ENCODE results near the gene SLC38A5. TPM values are rescaled to one million over a fixed set of nuclear protein-coding genes. Genes with fewer than 3 reads are reported as not detected.

The SLC38A5 gene
- total and polyA plus RNA-seq, 9 of the 15 experiments (the other 6 are each of a cell fraction or from before 2014, with no cell fraction given), result 9.3 to 228 (median 142) TPM

DNA sequence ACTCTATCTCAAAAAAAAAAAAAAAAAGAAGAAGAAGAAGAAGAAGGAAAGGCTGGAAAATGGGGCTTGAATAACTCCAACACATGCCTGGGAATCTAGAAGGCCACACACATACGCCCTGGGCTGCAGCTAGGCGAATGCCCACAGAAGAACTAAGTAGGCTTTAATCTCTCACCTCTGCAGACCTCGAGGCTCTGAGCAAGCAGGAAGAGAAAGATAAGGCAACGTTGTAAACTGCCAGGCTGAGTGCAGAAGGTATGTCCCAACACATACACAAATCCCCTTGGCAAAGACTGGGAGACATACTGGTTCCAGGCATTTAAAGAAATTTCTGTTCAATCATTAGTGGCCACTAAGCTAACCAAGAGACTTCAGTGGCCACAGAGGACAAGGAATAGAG lies 18.4 kb downstream of the SLC38A5 start:
- FAIRE-seq, result peak; percentile 74

DNA sequence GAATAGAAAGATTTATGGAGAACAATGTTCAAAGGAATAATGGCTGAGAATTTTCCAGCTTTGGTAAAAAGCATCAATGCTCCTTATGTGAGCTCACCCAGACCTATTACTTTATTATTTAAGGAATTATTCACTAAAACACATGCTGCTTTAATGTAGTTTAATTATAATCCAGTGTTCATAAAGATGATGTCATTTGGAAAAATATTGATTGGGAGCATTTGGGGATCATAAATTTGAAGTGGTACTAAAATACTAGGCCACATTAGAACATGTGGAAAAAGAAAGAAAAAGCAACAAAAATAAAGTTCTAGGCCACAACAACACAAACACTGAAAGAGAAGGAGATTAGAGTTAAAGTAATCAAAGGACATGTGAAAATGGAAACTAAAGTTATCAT lies 20.0 kb downstream of the SLC38A5 start:
- H3K4me3 ChIP-seq, result no peak overlapping the region
- H3K4me1 ChIP-seq (replicated peaks in 1 of 2; ENCODE audit: control insufficient read depth in 2 of 2, insufficient read depth in 2 of 2, low read length in 2 of 2), result no peaks in the 10 kb centered on the region; a peak in 2 of 5 replicates
- H4K20me1 ChIP-seq (replicated peaks; ENCODE audit: control insufficient read depth, insufficient read depth, low read length), result no peaks in the 10 kb centered on the region
- intact Hi-C loops (cut with micrococcal nuclease) (no loop called here), in situ Hi-C loops (cut with MboI) (no loop called here)
- CTCF ChIA-PET (ENCODE audit: low intra/inter-chr PET ratio), result no interaction called here
- FAIRE-seq (no peak), DNase-seq (ENCODE audit: extremely low read depth in 1 of 4, low spot score in 3 of 4) (no peak), ATAC-seq (no peak)
- H3K27ac ChIP-seq (ENCODE audit: extremely low read depth, low read depth, low read length), result no peak overlapping the region
- no peaks in the 10 kb centered on the region for H3K79me2 ChIP-seq (ENCODE audit: control insufficient read depth, insufficient read depth, low read length)
- H2AFZ ChIP-seq (ENCODE audit: low read depth, low read length), result no peak overlapping the region
- POLR2A ChIA-PET, result no interaction called here
- H3K36me3 ChIP-seq (ENCODE audit: control insufficient read depth, insufficient read depth, low read length), result no peaks in the 10 kb centered on the region
- BruUV-seq (replicated peaks), result no TSS peak
- no peak overlapping the region for H3K9ac ChIP-seq (ENCODE audit: insufficient read depth in 1 of 2, low read depth in 2 of 2, low read length in 2 of 2)
- no peaks in the 10 kb centered on the region for H3K27me3 ChIP-seq (ENCODE audit: control insufficient read depth in 2 of 2, insufficient read depth in 2 of 2, low read length in 2 of 2)
- H3K9me1 ChIP-seq (ENCODE audit: control insufficient read depth, insufficient read depth, low read length), result no peaks in the 10 kb centered on the region
- no peak overlapping the region for H3K4me2 ChIP-seq (ENCODE audit: insufficient read depth, low read length)
- no peaks in the 10 kb centered on the region for H3K9me3 ChIP-seq (replicated peaks; ENCODE audit: control insufficient read depth, insufficient read depth, low read depth, low read length)
- no peak for TF ChIP-seq POLR2AphosphoS5 (IDR thresholded peaks at IDR 0.05; ENCODE audit: control insufficient read depth, insufficient read depth, low read depth, low read length)
- no peak for TF ChIP-seq ZNF184 (CRISPR knock-in tag; IDR thresholded peaks at IDR 0.05)
- no peak for TF ChIP-seq SAFB (IDR thresholded peaks at IDR 0.05; ENCODE audit: borderline replicate concordance, low read depth, low read length)
- no peak for TF ChIP-seq RBFOX2 (IDR thresholded peaks at IDR 0.05; ENCODE audit: low read depth, low read length)
- TF ChIP-seq HLTF (IDR thresholded peaks at IDR 0.05), result no peak
- TF ChIP-seq, protein P1, sequence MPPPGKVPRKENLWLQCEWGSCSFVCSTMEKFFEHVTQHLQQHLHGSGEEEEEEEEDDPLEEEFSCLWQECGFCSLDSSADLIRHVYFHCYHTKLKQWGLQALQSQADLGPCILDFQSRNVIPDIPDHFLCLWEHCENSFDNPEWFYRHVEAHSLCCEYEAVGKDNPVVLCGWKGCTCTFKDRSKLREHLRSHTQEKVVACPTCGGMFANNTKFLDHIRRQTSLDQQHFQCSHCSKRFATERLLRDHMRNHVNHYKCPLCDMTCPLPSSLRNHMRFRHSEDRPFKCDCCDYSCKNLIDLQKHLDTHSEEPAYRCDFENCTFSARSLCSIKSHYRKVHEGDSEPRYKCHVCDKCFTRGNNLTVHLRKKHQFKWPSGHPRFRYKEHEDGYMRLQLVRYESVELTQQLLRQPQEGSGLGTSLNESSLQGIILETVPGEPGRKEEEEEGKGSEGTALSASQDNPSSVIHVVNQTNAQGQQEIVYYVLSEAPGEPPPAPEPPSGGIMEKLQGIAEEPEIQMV (tag; conservative IDR thresholded peaks at IDR 0.05; ENCODE audit: low read depth), result no peak
- no peak for TF ChIP-seq RAD51 (IDR thresholded peaks at IDR 0.05; ENCODE audit: borderline replicate concordance, low read depth)
- no peak for TF ChIP-seq SMARCB1 (IDR thresholded peaks at IDR 0.05; ENCODE audit: insufficient read length, low read depth)
- TF ChIP-seq FOXA1 (IDR thresholded peaks at IDR 0.05; ENCODE audit: borderline replicate concordance), result no peak
- TF ChIP-seq, protein P2, sequence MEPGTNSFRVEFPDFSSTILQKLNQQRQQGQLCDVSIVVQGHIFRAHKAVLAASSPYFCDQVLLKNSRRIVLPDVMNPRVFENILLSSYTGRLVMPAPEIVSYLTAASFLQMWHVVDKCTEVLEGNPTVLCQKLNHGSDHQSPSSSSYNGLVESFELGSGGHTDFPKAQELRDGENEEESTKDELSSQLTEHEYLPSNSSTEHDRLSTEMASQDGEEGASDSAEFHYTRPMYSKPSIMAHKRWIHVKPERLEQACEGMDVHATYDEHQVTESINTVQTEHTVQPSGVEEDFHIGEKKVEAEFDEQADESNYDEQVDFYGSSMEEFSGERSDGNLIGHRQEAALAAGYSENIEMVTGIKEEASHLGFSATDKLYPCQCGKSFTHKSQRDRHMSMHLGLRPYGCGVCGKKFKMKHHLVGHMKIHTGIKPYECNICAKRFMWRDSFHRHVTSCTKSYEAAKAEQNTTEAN (CRISPR knock-in tag; IDR thresholded peaks at IDR 0.05), result no peak
- TF ChIP-seq HIVEP1 (CRISPR knock-in tag; IDR thresholded peaks at IDR 0.05), result no peak

More for the DNA sequence above, 18.4 kb downstream of the SLC38A5 start:
- no TSS peak for BruUV-seq (replicated peaks)
- POLR2A ChIA-PET, result interaction anchor here (1.3 to 1.9 kb wide), 2 partner anchors 12 to 15 kb away, joined by 3 to 4 read pairs; no protein-coding TSS in a partner anchor
- Histone ChIP-seq H3K4me1 (replicated peaks in 1 of 2; ENCODE audit: control insufficient read depth in 2 of 2, insufficient read depth in 2 of 2, low read length in 2 of 2) (no peaks in the 10 kb centered on the region; a peak in 2 of 5 replicates), H4K20me1 (replicated peaks; ENCODE audit: control insufficient read depth, insufficient read depth, low read length) (no peaks in the 10 kb centered on the region), H3K9me3 (replicated peaks; ENCODE audit: control insufficient read depth, insufficient read depth, low read depth, low read length) (no peaks in the 10 kb centered on the region), H3K9me1 (ENCODE audit: control insufficient read depth, insufficient read depth, low read length) (no peaks in the 10 kb centered on the region), H3K4me2 (ENCODE audit: insufficient read depth, low read length) (no peak overlapping the region), H2AFZ (ENCODE audit: low read depth, low read length) (0 out of 2 replicates have a peak overlapping the region, but pooled peaks have one; percentile 65), H3K4me3 (no peak overlapping the region), H3K9ac (ENCODE audit: insufficient read depth in 1 of 2, low read depth in 2 of 2, low read length in 2 of 2) (no peak overlapping the region), H3K27ac (ENCODE audit: extremely low read depth, low read depth, low read length) (no peak overlapping the region), H3K79me2 (ENCODE audit: control insufficient read depth, insufficient read depth, low read length) (no peaks in the 10 kb centered on the region), H3K36me3 (ENCODE audit: control insufficient read depth, insufficient read depth, low read length) (no peaks in the 10 kb centered on the region), H3K27me3 (ENCODE audit: control insufficient read depth in 2 of 2, insufficient read depth in 2 of 2, low read length in 2 of 2) (no peaks in the 10 kb centered on the region)
- peak; percentile 85 for ATAC-seq
- CTCF ChIA-PET (ENCODE audit: low intra/inter-chr PET ratio), result no interaction called here
- 9% methylated on average over 4 of the region's 4 CpGs for WGBS (ENCODE audit: insufficient coverage, low coverage, missing lambda C conversion rate)
- intact Hi-C loops (cut with micrococcal nuclease) (no loop called here), in situ Hi-C loops (cut with MboI) (no loop called here)
- peak in 2 of 4 experiments; percentile 21 to 35 for DNase-seq (ENCODE audit: extremely low read depth in 1 of 4, low spot score in 3 of 4)
- TF ChIP-seq NR4A1 (CRISPR knock-in tag; IDR thresholded peaks at IDR 0.05) (no peak), NR4A1 (tag; IDR thresholded peaks at IDR 0.05) (no peak), SETDB1 (IDR thresholded peaks at IDR 0.05; ENCODE audit: low read length) (no peak), TCF3 (CRISPR knock-in tag; IDR thresholded peaks at IDR 0.05) (peak; percentile 40; the same call in 1 of the 2 replicates), CBFA2T3 (IDR thresholded peaks at IDR 0.05) (peak; percentile 72), ZBTB8A (IDR thresholded peaks at IDR 0.05; ENCODE audit: partially characterized antibody) (no peak), SMARCA4 (IDR thresholded peaks at IDR 0.05) (peak; percentile 50), TEAD4 (IDR thresholded peaks at IDR 0.05; ENCODE audit: low read length) (peak; percentile 54; the same call in 1 of the 2 replicates), TEAD4 (CRISPR knock-in tag; IDR thresholded peaks at IDR 0.05; ENCODE audit: borderline replicate concordance) (no peak), POLR2B (IDR thresholded peaks at IDR 0.05; ENCODE audit: low read depth, partially characterized antibody) (no peak), ARID1B (IDR thresholded peaks at IDR 0.05) (peak; percentile 59), TAL1 (IDR thresholded peaks at IDR 0.05) (peak; percentile 54), L3MBTL2 (IDR thresholded peaks at IDR 0.05) (peak; percentile 53; the same call in 1 of the 2 replicates), MTA3 (IDR thresholded peaks at IDR 0.05; ENCODE audit: borderline replicate concordance) (no peak)

Data from K562 (cell line).